ENCODE results near the gene MICAL2.
A peak's percentile ranks its signal among the peaks of the same experiment; 100 is the strongest.

Gene MICAL2

GRCh38 chr11:12088047-12088481 is 22.3 kb upstream of the MICAL2 start:
- peak; percentile 83 for DNase-seq (ENCODE audit: low read depth)
- no peak overlapping the region for H3K4me3 ChIP-seq (ENCODE audit: low read depth, low read length)
- TF ChIP-seq CTCF (conservative IDR thresholded peaks at IDR 0.05; ENCODE audit: low read depth, low read length) = peak; percentile 73

- no peak for DNase-seq (ENCODE audit: low read depth)
- no peak overlapping the region for H3K4me3 ChIP-seq (ENCODE audit: low read depth, low read length)
- no peak for TF ChIP-seq CTCF (conservative IDR thresholded peaks at IDR 0.05; ENCODE audit: low read depth, low read length)
These were observed 21.9 kb upstream of the MICAL2 start for GRCh38 chr11:12088531-12088930.

GRCh38 chr11:12089041-12089440 is 21.3 kb upstream of the MICAL2 start:
- H3K4me3 ChIP-seq (ENCODE audit: low read depth, low read length) = no peak overlapping the region
- DNase-seq (ENCODE audit: low read depth) = no peak
- no peak for TF ChIP-seq CTCF (conservative IDR thresholded peaks at IDR 0.05; ENCODE audit: low read depth, low read length)

- no peak overlapping the region for H3K4me3 ChIP-seq (ENCODE audit: low read depth, low read length)
- DNase-seq (ENCODE audit: low read depth) = no peak
These were observed 20.9 kb upstream of the MICAL2 start for GRCh38 chr11:12089473-12089872.

GRCh38 chr11:12090061-12090591 is 20.3 kb upstream of the MICAL2 start:
- no peak overlapping the region for H3K4me3 ChIP-seq (ENCODE audit: low read depth, low read length)
- DNase-seq (ENCODE audit: low read depth) = no peak
- no peak for TF ChIP-seq CTCF (conservative IDR thresholded peaks at IDR 0.05; ENCODE audit: low read depth, low read length)

More at GRCh38 chr11:12089473-12089872, 20.9 kb upstream of the MICAL2 start:
- no peak for TF ChIP-seq CTCF (conservative IDR thresholded peaks at IDR 0.05; ENCODE audit: low read depth, low read length)

- H3K4me3 ChIP-seq (ENCODE audit: low read depth, low read length) = no peak overlapping the region
- no peak for DNase-seq (ENCODE audit: low read depth)
- no peak for TF ChIP-seq CTCF (conservative IDR thresholded peaks at IDR 0.05; ENCODE audit: low read depth, low read length)
These were observed 19.6 kb upstream of the MICAL2 start for GRCh38 chr11:12090761-12091258.

- peak; percentile 67 for DNase-seq (ENCODE audit: low read depth)
- H3K4me3 ChIP-seq (ENCODE audit: low read depth, low read length) = no peak overlapping the region
- TF ChIP-seq CTCF (conservative IDR thresholded peaks at IDR 0.05; ENCODE audit: low read depth, low read length) = peak; percentile 52
These were observed 18.3 kb upstream of the MICAL2 start for GRCh38 chr11:12091956-12092558.

All from choroid plexus epithelial cell (primary cell).